OCI-LY1 (cell line): Measurements from ENCODE around the gene IMMP2L.

Experiments used
- H2AFZ ChIP-seq: fragments of 200-600 bp; sonication (generic), shearing (Covaris generic); 2 replicates; pipeline ENCODE4 v1.6.0; 2014; ENCODE audit warnings: antibody characterized with exemption, mild to moderate bottlenecking, low read length
- H3F3A ChIP-seq: fragments of 200-600 bp; sonication (generic), shearing (Covaris generic); 2 replicates; pipeline ENCODE4 v1.6.0; 2014; ENCODE audit warnings: mild to moderate bottlenecking, antibody characterized with exemption, low read length, moderate library complexity; ENCODE audit not compliant: insufficient read depth
- H3K27ac ChIP-seq: fragments of 200-600 bp; sonication (generic); 2 replicates; pipeline ENCODE4 v1.5.1; 2014; ENCODE audit warnings: low read length, mixed run types, mild to moderate bottlenecking, low read depth; ENCODE audit not compliant: poor library complexity, severe bottlenecking
- H3K27me3 ChIP-seq: fragments of 200-600 bp; sonication (generic); 2 replicates; pipeline ENCODE4 v1.6.0; 2014; ENCODE audit warnings: antibody characterized with exemption, mild to moderate bottlenecking, low read length, moderate library complexity; ENCODE audit not compliant: insufficient read depth
- H3K36me3 ChIP-seq: fragments of 200-600 bp; sonication (generic); 2 replicates; pipeline ENCODE4 v1.6.1; 2014; ENCODE audit warnings: mild to moderate bottlenecking, antibody characterized with exemption, low read length, moderate library complexity, mixed read lengths; ENCODE audit not compliant: insufficient read depth
- H3K4me1 ChIP-seq: fragments of 200-600 bp; sonication (generic); 2 replicates; pipeline ENCODE4 v1.5.1; 2014; ENCODE audit warnings: mild to moderate bottlenecking, low read length, moderate library complexity; ENCODE audit not compliant: insufficient read depth, severe bottlenecking
- H3K4me2 ChIP-seq: fragments of 200-600 bp; sonication (generic), shearing (Covaris generic); 2 replicates; pipeline ENCODE4 v1.6.1; 2014; ENCODE audit warnings: low read length
- H3K4me3 ChIP-seq: fragments of 200-600 bp; sonication (generic); 2 replicates; pipeline ENCODE4 v1.5.1; 2014; ENCODE audit warnings: low read length, low read depth, mild to moderate bottlenecking, mixed read lengths; ENCODE audit not compliant: poor library complexity, severe bottlenecking
- H3K79me2 ChIP-seq: fragments of 200-600 bp; shearing (Covaris generic); 2 replicates; pipeline ENCODE4 v1.6.1; 2016; ENCODE audit warnings: mixed run types, low read length, mixed read lengths; ENCODE audit not compliant: insufficient read depth
- H3K9ac ChIP-seq: fragments of 200-600 bp; sonication (generic), shearing (Covaris generic); 2 replicates; pipeline ENCODE4 v1.6.1; 2014; ENCODE audit warnings: mild to moderate bottlenecking, low read length, mixed read lengths
- H3K9me2 ChIP-seq: fragments of 200-600 bp; sonication (generic), shearing (Covaris generic); 2 replicates; pipeline ENCODE4 v1.6.1; 2014; ENCODE audit warnings: low read depth, mild to moderate bottlenecking, low read length, mixed read lengths
- H3K9me3 ChIP-seq: fragments of 200-600 bp; shearing (Covaris generic); 2 replicates; pipeline ENCODE4 v1.6.1; 2014; ENCODE audit warnings: low read length, mixed read lengths
- H4K20me1 ChIP-seq: fragments of 200-600 bp; sonication (generic), shearing (Covaris generic); 2 replicates; pipeline ENCODE4 v1.6.0; 2016; ENCODE audit warnings: mild to moderate bottlenecking, low read length; ENCODE audit not compliant: insufficient read depth
- CTCF ChIP-seq: fragments of 200-600 bp; sonication (generic), shearing (Covaris generic); IDR thresholded peaks from 2 replicates; pipeline ENCODE4 v1.5.1; 2017; ENCODE audit warnings: mild to moderate bottlenecking, antibody characterized with exemption, low read length, moderate library complexity, mixed read lengths
- EZH2 ChIP-seq: fragments of 200-600 bp; sonication (generic), shearing (Covaris generic); IDR thresholded peaks from 2 replicates; pipeline ENCODE4 v1.8.0; 2017; ENCODE audit warnings: borderline replicate concordance, mixed run types, mild to moderate bottlenecking, antibody characterized with exemption, low read length, moderate library complexity, mixed read lengths

The IMMP2L gene

GRCh38 chr7:110813986-110814385 lies 748.3 kb downstream of the IMMP2L start:
- H3K9me3 ChIP-seq, result no peaks in the 10 kb centered on the region
- H3K36me3 ChIP-seq, result no peaks in the 10 kb centered on the region
- no peak overlapping the region for H3K4me2 ChIP-seq
- no peak overlapping the region for H2AFZ ChIP-seq
- H3K9me2 ChIP-seq, result no peaks in the 10 kb centered on the region
- no peak overlapping the region for H3K27ac ChIP-seq
- H3F3A ChIP-seq, result no peaks in the 10 kb centered on the region
- no peaks in the 10 kb centered on the region for H3K4me1 ChIP-seq
- H3K27me3 ChIP-seq, result no peaks in the 10 kb centered on the region
- H3K9ac ChIP-seq, result no peak overlapping the region
- no peaks in the 10 kb centered on the region for H3K79me2 ChIP-seq
- H4K20me1 ChIP-seq, result no peaks in the 10 kb centered on the region
- H3K4me3 ChIP-seq, result no peak overlapping the region
- TF ChIP-seq CTCF, result no peak
- TF ChIP-seq EZH2, result no peak

- H3K36me3 ChIP-seq, result no peaks in the 10 kb centered on the region
- no peaks in the 10 kb centered on the region for H3K9me2 ChIP-seq
- TF ChIP-seq CTCF (no peak), EZH2 (no peak)
- no peak overlapping the region for H2AFZ ChIP-seq
- no peaks in the 10 kb centered on the region for H3K9me3 ChIP-seq
- H3F3A ChIP-seq, result no peaks in the 10 kb centered on the region
- no peak overlapping the region for H3K9ac ChIP-seq
- H3K79me2 ChIP-seq, result no peaks in the 10 kb centered on the region
- H4K20me1 ChIP-seq, result no peaks in the 10 kb centered on the region
- H3K27me3 ChIP-seq, result no peaks in the 10 kb centered on the region
- no peak overlapping the region for H3K4me2 ChIP-seq
- no peak overlapping the region for H3K27ac ChIP-seq
- H3K4me1 ChIP-seq, result no peaks in the 10 kb centered on the region
- no peak overlapping the region for H3K4me3 ChIP-seq
These were observed 752.5 kb downstream of the IMMP2L start for GRCh38 chr7:110809832-110810231.

- no peaks in the 10 kb centered on the region for H3K27me3 ChIP-seq
- TF ChIP-seq EZH2 (no peak), CTCF (no peak)
- H3K79me2 ChIP-seq, result no peaks in the 10 kb centered on the region
- H3K4me2 ChIP-seq, result no peak overlapping the region
- H3K9ac ChIP-seq, result no peak overlapping the region
- no peak overlapping the region for H3K4me3 ChIP-seq
- no peaks in the 10 kb centered on the region for H3K4me1 ChIP-seq
- H2AFZ ChIP-seq, result no peak overlapping the region
- H3F3A ChIP-seq, result no peaks in the 10 kb centered on the region
- no peaks in the 10 kb centered on the region for H3K9me2 ChIP-seq
- H3K9me3 ChIP-seq, result no peaks in the 10 kb centered on the region
- H4K20me1 ChIP-seq, result no peaks in the 10 kb centered on the region
- H3K36me3 ChIP-seq, result no peaks in the 10 kb centered on the region
- no peak overlapping the region for H3K27ac ChIP-seq
These were observed 753.9 kb downstream of the IMMP2L start for GRCh38 chr7:110808361-110808760.
